Mammary epithelial cell (primary cell): ENCODE data around the gene PRKAA1.

Source experiments
- EZH2 ChIP-seq: IDR thresholded peaks from 2 replicates; pipeline ENCODE4 v1.6.1; 2012; ENCODE audit warnings: low read length, inconsistent platforms, borderline replicate concordance
- TF ChIP-seq, protein P1 (sequence below), 2 donors: IDR thresholded peaks in 1 of 2; conservative IDR thresholded peaks in 1 of 2; 2 replicates each; pipeline ENCODE4 v1.5.1; 2011 to 2012; ENCODE audit warnings: inconsistent platforms in 2 of 2, low read length in 2 of 2, mild to moderate bottlenecking in 2 of 2, control low read depth in 1 of 2, low read depth in 1 of 2; ENCODE audit not compliant: insufficient read depth in 1 of 2; ENCODE audit errors: extremely low read depth in 1 of 2

DNA sequence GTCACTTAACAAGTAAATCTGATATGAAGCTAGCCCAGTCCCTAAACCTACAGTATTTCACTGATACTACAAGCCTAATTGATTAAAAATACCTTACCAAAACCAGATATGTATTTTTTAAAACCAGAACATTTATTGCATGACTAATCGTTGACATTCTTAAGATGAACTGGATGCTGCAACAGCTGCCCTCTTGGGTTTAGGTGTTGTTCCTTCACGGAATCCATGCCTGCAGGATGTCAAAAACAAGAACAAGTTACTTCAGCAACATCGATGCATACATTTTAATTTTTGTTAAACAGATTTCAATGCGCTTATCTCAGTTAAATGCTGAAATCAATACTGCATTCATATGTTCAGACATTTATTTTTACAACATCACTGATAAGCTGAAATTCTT is 34.2 kb upstream of the PRKAA1 start:
- TF ChIP-seq, protein P1, sequence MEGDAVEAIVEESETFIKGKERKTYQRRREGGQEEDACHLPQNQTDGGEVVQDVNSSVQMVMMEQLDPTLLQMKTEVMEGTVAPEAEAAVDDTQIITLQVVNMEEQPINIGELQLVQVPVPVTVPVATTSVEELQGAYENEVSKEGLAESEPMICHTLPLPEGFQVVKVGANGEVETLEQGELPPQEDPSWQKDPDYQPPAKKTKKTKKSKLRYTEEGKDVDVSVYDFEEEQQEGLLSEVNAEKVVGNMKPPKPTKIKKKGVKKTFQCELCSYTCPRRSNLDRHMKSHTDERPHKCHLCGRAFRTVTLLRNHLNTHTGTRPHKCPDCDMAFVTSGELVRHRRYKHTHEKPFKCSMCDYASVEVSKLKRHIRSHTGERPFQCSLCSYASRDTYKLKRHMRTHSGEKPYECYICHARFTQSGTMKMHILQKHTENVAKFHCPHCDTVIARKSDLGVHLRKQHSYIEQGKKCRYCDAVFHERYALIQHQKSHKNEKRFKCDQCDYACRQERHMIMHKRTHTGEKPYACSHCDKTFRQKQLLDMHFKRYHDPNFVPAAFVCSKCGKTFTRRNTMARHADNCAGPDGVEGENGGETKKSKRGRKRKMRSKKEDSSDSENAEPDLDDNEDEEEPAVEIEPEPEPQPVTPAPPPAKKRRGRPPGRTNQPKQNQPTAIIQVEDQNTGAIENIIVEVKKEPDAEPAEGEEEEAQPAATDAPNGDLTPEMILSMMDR (conservative IDR thresholded peaks at IDR 0.05 in 1 of 2, IDR thresholded peaks at IDR 0.05 in 1 of 2; ENCODE audit: extremely low read depth in 1 of 2, insufficient read depth in 1 of 2, low read depth in 1 of 2, low read length in 2 of 2) = no peak
- TF ChIP-seq EZH2 = no peak
